Measurements from ENCODE around the gene CERCAM.

The CERCAM gene, protein sequence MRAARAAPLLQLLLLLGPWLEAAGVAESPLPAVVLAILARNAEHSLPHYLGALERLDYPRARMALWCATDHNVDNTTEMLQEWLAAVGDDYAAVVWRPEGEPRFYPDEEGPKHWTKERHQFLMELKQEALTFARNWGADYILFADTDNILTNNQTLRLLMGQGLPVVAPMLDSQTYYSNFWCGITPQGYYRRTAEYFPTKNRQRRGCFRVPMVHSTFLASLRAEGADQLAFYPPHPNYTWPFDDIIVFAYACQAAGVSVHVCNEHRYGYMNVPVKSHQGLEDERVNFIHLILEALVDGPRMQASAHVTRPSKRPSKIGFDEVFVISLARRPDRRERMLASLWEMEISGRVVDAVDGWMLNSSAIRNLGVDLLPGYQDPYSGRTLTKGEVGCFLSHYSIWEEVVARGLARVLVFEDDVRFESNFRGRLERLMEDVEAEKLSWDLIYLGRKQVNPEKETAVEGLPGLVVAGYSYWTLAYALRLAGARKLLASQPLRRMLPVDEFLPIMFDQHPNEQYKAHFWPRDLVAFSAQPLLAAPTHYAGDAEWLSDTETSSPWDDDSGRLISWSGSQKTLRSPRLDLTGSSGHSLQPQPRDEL

DNA sequence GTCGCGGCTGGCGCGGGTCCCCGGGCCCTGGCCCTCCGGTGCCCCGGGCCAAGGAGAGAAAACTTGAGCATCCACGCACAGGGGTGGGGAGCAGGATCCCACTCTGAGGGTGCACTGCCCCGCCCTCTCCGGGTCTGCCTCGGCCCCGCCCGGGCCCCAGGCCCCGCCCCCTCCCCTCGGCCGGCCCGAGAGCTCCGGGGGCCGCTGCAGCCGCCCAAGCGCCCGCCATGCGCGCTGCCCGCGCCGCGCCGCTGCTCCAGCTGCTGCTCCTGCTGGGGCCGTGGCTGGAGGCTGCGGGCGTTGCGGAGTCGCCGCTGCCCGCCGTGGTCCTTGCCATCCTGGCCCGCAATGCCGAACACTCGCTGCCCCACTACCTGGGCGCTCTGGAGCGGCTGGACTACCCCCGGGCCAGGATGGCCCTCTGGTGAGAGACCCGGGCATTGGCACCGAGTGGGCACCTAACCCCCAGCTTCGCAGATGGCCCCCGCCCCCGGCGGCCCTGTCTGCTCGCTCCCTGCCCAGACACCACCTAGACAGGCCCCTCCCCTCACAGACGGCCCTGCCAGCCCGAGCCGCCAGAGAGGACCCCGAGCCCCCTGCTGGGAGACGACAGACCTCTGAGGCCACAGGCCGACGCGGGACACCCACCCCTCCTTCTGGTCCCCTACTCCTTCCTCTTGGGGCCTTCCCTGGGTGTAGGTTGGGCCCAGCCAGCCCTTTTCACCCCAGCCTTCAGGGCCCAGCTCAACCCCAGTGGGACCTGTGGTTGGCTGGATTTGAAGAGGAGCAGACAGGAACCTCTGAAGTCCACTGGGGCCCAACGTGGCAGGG is at the start of gene CERCAM:
TSS of gene CERCAM (plus strand) at position 207 of the 831 bp plus-strand sequence. CDS start at position 228, 21 bp downstream.
- peak; percentile 49 for DNase-seq

DNA sequence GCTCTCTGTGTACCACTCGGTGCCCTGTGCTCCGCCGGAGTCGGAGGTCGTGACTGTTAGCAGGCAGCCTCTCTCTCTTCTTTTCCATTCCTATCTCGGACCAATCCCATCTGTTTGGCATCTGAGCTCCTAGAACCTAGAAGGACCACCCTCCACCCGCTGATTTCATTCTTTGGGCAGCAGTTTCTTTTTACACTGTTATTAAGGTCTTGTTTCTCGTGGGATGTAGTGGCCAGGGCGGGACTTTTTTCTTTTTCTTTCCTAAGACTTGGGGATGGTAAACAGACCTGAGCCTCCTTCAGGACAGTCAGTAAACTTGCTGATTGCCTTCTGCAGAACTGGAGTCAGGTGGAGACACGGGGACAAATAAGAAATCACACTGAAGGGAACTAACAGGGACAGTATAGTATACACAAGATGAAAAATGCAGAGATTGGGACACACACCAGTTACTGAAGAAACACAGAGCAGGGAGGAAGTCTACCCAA is 49.0 kb upstream of the CERCAM start:
- no peak for DNase-seq

DNA sequence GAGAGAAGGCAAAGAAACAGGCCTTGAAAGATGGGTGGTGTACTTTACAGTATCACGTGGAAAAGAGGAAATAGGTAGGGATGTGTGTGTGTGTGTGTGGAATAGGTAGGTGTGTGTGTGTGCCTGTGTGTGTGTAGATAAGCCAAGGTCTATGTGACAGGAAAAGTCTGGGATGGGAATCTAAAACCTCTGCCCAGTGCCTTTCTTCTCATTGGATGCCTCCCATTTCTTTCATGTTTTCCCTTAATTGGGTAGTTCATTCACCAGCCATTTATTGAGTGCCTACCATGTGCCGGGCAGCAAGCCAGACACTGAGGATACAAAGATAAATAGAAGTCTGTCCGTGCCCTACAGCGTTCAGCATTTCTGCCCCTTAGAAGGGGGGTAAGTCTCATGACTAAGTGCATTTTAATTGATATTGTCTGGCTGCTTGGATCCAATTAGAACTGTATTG is 48.4 kb upstream of the CERCAM start:
- DNase-seq: no peak

DNA sequence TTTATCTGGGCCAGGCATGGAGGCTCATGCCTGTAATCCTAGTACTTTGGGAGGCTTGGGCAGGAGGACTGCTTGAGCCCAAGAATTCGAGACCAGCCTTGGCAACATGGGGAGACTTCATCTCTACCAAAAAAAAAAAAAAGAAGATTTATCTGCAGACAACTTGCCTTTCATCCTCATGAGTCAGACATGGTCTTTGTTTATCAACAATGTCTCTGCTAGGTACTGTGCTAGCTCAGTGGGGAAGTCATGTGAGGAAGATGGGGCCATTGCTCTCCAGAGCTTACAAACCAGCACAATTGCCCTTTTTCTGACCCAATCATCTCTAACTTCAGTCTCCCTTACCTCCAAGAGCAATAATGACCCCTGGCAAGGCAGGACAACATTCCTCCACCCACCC is 47.9 kb upstream of the CERCAM start:
- no peak for DNase-seq

DNA sequence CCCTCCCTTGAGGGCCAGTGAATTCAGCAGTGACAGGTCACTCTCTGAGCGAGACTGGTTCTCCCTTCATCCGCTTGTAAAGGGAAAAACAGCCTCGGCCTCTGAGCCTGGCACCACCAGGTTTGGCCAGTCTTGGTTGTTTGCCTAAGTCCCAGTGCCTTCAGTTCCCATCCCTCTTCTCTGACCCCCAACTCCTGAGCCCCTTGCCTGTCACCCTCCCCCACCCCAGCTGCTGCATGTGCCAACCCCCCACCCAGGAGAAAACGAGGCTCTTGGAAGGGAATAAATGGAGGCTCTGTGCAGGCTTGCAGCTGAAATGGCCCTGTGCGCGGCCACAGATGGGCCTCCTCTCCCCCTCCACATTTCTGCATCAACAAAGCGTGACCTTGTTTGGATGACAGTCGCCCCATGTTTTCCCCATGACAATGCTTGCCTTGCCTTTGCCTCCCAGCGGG is 46.4 kb upstream of the CERCAM start:
- no peak for DNase-seq

DNA sequence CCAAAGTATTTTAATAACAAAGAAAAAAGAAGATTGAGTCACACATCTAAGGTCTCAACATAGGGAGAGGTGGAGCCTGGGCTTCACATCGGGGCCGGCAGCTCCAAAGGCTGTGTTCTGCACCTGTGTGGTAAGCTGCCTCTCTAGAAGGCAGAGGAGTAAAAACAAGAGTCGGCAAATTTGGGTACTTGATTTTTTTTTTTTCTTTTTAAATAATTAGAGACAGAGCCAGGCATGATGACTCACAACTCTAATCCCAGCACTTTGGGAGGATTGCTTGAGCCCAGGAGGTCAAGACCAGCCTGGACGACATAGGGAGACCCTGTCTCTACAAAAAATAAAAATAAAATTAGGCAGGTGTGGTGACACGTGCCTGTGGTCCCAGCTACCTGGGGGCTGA is 44.8 kb upstream of the CERCAM start:
- DNase-seq: no peak

DNA sequence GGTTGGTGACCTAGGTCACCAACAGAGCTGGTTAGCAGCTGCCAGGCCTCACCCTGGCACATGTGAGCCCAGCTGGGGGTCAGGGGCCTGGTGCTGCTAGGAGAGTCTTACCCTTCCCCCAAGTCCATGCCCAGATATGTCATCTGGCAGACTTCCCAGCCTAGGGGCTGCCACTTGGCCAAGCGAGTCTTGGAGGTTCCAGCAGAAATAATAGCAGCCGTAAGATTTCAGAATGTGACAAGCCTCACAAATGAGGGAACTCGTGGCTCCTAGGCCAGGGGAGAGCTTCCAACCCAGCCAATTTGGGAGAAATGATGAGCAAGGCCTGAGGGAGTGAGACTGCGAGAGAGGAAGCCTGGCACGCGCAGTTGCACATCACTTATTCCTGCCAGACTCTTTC is 38.4 kb upstream of the CERCAM start:
- DNase-seq: no peak

DNA sequence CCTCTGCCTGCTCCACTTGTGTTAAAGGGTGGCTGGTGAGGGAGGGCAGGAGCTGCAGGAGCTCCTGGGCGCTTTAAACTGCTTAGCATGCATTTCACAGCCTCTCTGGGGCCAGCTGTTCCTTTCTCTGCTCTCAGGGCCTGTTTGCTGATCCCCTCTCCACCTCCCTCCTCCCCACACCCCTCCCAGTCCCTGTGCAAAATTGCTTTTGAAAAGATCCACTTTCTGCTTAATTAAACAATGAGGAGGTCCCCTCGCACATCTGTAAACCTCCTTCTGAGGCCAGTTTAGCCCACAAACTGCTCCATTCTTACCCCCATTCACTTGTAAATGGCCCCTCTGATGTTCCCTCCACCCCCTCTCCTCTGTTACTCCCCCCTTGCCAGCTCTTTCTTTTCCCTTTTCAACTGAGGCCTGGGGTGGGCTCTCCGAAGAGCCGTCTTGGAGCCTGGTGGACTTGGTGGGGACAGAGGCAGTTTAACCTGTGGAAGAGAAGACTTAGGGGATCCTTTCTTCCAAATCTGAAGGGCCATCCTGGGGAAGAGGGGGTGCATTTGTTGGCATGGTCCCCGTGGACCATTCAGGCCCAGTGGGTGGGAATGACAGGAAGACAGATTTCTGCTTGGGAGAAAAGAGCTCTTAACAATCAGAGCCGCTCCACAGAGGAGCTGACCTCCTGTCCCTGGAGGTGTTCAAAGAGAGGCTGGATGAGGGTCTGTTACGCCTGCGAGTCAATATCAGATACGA is 37.5 kb upstream of the CERCAM start:
- DNase-seq: no peak

DNA sequence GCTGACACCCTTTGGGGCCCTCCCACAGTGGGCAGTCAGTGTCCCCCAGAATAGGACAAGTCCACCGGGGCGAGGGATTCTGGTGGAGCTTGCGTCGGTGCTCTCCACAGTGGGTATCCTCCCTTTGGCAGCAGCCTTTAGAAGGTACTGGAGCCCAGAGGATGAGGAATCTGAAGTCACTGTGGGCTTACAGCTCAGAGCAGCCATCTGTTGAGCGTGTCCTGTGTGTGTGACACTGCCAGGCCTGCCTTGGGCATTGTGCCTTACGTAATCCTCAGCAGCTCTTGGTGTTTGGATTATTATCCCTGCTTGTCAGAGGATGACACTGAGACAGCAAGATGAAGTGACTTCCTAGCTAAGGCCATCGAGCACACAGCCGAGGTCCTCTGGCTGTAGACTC is 36.9 kb upstream of the CERCAM start:
- no peak for DNase-seq

DNA sequence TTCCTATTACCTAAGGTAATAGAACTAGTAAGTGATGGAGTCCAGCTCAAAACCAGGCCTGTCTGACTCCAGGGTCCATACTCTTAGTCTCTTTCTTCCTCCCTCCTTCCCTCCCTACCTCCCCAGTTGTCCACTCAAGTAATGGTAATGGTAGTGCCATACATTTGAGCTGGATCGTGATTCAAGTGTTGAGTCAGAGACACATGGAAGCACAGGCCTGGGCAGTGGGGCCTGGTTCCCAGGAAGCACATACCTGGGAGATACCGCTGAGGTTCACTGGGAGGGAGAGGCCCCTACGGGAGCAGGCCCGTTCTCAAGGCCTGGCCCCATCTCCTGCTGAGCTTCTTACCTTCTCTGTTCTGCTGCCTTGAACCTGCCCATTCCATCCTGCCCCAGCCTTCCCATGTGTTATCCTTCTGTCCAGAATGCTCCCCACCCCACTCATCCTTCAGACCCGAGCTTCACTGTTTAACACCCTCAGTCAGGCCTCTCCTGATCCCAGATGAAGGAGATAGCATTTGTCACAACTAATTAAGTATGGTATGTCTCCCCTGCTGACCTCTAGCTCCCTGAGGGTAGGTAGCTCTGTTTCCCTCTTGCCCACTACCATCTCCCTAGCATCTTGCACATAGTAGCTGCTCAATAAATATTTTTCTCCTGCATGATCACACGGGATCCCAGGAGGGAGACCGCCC is 35.7 kb upstream of the CERCAM start:
- DNase-seq: no peak

DNA sequence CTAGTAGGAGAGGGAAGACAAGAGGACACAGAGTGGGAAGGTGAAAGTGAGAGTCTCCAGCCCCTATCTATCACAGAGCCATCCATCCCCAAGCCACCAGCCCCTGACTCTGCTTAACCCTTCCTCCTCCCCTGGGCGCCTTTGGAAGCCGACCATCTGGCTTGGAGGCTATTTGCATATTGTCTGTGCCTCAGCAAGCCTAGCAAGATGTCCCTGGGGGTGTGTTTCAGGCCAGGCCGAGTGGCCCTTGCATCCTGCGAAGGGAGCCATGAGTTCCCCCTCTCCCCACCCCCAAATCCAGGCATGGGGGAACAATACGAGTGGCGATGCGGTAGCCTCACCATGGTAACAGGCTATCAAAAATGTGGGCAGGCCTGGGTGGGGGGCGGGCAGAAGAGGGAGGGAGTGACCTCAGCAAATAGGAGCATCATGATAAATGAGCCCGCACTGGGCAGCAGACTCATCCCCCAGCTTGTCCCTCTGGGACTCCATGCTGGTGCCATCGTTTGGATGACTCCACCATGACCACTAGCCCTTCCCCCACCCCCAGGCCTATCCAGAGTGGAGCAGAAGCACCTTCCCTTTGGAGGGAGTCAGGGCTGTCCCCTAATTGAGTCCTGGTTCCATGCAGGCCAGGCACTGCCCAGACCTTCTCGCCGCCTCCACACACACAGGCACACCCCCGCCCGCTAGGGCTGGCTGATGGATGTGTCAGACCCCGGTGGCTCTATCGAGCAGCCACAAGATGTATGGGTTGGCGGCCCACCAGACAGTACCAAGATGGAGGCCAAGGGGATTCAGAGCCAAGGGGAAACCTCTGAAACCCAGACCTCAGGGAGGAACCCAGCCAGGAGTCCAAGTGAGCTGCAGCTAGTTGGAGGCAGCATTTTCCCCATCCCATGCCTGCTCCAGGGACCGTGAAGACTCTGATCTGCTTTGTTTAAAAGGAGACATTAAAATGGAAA is 34.9 kb upstream of the CERCAM start:
- no peak for DNase-seq

DNA sequence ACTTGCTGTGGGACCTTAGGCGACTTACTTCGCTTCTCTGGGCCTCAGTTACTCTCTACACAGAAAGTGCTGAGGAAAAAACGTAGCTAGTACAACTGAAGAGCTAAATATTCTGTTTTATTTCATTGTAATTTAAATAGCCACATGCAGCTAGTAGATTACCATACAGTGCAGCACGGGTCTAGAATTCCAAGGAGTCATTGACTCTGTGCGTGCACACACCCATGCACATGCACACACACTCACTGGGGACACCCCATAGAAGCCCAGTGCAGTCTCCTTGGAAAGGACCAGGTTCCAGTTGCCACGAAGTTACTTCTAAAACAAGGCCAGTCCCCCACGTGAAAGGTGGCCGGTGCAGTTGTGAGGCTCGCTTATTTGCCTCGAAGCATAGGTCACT is 32.5 kb upstream of the CERCAM start:
- no peak for DNase-seq

DNA sequence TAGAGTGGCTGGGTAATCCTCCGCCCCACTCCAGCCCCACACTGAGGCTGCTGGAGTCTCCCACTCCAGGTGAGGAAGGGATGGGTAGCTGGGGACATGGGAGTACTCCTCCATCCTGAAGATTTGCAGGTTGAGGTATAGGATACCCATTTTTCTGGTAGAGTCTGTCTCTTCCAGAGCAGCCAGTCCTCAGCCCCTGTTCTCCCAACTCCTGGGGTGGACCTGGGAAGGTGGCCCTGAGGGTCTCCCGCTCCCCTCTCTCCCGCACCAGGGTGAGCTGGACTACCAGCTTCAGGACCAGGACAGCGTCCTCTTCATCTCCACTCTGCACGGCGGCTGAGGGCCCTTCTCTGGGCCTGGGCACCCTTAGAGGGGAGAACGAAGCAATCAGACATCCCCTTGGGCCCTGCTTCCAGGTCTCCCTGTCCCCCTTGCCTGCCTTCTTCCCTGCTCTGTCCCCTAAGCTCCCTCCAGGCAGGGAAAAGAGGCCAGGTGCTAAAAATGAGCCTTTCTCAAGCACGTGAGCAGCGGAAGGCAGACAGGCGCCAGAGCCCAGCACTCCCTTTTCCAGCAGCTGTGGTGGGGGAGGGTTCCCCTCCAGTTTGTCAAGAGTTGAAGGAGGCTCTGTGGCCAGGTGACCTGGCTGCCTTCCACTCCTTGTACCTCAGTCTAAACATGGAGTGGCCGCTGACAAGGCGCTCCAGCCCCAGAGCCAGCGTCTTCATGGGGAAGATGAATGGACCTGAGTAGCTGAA is 31.1 kb upstream of the CERCAM start:
- DNase-seq: no peak

DNA sequence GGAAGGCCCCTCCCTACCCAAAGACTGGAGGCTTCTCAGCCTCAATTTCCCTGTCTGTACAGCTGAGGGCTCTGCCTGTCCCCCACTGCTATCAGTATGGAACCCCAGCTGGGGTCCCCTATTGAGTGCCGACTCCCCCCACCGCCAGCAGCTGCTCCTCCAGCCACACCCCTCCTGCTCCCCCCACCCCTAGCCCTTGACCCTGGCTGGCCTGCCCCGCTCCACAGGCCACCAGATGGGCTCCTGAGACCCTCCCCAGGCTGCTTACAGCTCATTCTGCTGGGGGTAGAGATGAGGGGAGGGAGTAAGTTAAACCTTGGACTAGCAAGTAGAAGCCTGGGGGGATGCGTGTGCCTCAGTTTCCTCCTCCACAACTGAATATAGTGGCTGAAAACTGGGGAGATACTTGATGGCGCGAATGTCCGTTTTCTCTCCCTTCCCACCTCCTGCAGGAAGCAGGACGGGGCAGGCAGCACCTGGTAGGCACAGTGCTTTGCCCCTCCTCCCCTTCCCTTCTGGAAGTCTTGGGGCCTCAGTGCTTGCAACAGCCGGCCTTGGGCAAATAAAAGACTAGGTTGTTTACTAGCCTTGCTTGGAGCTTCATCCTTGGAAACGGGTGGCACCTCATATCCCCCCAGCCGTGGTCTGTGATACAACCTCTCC is 30.4 kb upstream of the CERCAM start:
- no peak for DNase-seq

DNA sequence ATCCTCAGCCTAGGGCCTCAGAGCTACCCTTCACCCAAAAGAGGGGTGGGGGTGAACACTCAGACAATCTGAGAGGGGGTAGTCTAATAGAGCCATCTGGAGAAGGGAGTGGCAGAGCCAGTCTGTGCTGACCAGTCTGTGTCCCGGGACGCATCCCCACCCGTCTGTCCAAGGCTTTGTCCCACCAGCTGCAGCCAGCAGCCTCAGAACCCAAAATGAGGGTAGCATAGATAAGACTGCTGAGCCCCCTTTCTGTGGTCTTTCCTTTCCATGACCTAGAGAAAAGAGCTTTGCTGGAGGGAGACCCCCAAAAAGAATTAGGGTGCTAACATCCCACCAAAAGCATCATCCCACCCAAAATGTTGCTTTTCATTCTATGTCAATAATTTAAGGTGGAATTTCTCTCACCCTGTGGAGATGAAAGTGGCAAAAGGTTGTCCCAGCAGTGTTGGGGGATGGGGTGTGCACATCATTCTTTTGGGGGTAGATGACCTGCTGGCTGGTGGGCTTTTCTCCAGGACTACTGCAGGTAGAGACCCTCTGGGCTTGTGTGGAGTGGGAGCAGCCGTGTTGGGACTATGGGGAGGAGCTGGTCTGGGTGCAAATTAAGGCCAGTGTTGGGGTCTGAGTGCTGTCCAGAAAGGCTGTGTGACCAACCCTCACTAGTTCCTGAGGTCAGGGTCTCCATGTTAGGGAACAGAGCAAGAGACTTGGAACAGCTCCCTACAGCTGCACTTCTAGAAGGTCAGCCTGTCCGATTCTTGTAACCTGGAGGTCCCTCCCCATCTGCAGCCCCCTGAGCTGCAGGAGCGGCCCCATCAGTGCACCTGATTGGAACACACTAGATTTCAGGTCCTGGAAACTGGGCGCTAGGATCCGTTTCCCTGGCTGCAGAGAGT is 29.6 kb upstream of the CERCAM start:
- no peak for DNase-seq

DNA sequence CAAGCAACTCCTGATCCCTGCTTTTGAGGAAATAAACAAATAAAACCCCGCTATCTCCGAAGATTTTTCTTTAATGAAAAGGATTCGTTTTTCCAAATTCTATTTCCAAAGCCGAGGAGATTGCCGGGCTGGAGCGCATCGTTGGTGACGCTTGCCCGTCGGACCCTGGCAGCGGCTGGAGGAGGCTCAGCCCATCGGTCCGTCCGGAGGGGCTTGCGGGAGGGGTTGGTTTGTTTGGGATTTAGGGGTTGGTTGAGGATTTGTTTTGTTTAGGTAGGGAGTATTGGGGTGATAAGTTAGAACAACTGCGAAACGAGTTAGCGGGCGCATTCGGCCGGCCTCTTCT is 28.7 kb upstream of the CERCAM start:
- DNase-seq: no peak

DNA sequence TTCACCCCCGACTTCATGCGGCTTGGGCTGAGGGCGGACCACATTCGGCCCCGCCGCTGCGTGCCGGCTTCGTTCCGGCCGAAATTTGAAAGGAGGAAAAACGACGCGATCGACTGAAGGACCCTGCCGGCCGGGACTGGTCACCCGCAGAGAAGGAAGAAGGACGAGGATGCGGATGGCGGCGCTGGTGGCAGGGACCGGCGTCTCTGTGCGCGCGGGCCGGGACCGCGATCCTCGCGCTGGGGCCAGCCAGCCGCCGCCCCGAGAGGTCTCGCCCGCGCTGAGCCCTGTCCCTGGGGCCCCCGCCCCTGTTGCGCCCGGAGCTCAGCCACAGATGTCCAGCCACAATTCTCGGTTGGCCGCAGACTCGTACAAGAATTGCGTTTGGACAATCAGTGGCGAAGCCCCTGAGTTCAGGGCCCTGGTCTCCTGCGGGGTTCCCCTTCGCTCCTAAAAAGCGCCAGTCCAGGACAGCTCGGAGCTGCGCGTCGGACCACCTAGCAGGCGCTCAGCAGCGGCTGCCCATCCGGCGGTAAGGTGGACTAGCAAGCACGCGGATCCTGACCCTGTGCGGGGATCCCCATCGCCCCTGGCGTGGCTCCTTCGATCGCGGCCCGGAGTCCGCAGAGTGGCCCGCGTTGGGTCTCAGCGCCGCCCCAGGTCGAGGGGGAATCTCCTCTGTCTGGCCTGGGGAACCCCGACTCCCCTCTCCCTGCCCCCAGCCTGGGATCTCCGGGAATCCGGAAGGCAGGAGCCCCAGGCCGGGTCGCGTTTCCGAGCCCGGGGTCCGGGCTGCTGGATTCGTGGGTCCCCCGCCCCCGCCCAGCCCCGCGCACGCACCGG is 28.1 kb upstream of the CERCAM start:
- DNase-seq: no peak

All from T1000 (cell line).